ENCODE measurements around the gene CXCL11.

DNA sequence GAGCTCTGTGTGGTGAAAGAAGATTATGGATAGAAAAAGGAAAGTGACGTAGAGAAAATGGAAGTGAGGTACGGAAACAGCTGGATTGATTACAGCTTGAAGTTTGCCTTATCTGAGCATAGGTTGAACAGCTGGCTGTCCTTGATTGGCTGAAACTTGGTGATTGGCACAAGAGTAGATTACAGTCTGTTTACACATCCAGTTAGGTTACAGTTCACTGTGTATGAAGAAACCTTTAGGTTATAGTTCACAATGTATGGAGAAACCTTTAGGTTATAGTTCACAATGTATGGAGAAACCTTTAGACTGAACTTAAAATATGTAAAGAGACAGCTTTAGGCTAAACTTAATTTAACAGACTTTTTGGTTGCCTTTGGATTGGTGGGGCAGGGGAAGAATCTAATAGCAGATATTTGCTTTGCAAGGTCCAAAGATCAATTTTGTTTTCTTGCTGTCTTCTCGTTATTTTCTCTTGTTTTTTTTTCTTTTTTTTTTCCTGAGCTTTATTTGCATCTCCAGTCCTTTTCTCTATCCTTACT, 23.1 kb upstream of the CXCL11 start:
- TF ChIP-seq, protein P1, sequence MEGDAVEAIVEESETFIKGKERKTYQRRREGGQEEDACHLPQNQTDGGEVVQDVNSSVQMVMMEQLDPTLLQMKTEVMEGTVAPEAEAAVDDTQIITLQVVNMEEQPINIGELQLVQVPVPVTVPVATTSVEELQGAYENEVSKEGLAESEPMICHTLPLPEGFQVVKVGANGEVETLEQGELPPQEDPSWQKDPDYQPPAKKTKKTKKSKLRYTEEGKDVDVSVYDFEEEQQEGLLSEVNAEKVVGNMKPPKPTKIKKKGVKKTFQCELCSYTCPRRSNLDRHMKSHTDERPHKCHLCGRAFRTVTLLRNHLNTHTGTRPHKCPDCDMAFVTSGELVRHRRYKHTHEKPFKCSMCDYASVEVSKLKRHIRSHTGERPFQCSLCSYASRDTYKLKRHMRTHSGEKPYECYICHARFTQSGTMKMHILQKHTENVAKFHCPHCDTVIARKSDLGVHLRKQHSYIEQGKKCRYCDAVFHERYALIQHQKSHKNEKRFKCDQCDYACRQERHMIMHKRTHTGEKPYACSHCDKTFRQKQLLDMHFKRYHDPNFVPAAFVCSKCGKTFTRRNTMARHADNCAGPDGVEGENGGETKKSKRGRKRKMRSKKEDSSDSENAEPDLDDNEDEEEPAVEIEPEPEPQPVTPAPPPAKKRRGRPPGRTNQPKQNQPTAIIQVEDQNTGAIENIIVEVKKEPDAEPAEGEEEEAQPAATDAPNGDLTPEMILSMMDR (IDR thresholded peaks at IDR 0.05): no peak
- no peak for TF ChIP-seq EZH2 (IDR thresholded peaks at IDR 0.05; ENCODE audit: borderline replicate concordance, insufficient read depth, low read depth, low read length, poor library complexity, severe bottlenecking)

Measured in B cell (primary cell).